Right forelimb (tissue), 1 donor: ENCODE measurements around the gene TNFRSF17.

Experiments used
- DNase-seq: peaks from one replicate; pipeline ENCODE4 v3.0.0-alpha.2; 2018

TNFRSF17 gene

DNA sequence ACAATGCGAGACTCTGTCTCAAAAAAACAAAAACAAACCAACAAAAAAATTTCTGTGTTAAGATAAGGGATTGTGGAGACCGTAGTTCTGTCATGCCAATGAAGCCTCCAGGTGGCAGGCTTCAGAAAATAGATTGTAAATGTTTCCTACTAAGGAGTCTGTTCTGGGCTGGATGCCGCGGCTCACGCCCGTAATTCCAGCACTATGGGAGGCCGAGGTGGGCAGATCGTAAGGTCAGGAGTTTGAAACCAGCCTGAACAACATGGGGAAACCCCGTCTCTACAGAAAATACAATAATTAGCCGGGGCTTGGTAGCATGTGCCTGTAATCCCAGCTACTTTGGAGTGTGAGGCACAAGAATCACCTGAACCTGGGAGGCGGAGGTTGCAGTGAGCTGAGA is 7.1 kb downstream of the TNFRSF17 start:
- no peak for DNase-seq

DNA sequence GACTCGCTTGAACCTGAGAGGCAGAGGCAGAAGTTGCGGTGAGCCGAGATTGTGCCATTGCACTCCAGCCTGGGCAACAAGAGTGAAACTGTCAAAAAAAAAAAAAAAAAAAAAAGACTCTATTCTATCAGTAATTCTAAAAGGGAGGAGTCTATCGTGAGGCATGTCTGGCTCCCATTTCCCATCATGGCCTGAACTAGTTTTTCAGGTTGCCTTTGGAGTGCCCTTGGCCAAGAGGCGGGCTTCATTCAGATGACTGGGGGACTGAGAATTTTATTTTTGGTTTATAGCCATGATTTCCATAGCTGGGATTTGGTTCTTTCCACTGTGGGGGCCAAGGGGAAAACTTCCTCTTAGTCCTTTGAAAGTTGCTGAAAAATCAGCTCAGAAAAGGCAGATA is 8.1 kb downstream of the TNFRSF17 start:
- no peak for DNase-seq

DNA sequence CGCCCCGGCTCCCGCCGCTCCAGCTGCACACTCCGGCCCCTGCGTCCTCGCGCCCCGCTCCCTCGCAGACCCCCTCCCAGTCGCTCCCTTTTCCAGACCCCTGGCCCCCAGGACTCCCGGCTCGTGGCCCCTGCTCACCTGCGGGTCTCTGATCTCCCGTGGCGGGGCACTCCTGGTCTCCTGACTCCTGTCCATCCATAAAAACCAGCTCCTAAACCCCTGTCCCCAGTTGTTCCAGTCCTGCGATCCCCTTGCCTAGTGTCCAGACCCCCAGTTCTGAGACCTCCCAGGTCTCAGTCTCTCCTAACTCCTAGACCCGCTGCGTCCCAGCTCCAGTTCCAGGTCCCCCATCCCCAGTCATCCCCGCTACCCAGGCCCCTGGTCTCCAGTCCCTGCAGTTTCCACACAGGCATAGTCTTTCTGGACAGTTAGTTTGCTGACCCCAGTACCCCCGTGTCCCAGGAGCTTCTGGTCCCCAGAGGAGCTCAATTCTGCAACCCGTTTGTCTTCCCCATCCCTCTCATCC is 11.9 kb downstream of the TNFRSF17 start:
- DNase-seq: no peak

DNA sequence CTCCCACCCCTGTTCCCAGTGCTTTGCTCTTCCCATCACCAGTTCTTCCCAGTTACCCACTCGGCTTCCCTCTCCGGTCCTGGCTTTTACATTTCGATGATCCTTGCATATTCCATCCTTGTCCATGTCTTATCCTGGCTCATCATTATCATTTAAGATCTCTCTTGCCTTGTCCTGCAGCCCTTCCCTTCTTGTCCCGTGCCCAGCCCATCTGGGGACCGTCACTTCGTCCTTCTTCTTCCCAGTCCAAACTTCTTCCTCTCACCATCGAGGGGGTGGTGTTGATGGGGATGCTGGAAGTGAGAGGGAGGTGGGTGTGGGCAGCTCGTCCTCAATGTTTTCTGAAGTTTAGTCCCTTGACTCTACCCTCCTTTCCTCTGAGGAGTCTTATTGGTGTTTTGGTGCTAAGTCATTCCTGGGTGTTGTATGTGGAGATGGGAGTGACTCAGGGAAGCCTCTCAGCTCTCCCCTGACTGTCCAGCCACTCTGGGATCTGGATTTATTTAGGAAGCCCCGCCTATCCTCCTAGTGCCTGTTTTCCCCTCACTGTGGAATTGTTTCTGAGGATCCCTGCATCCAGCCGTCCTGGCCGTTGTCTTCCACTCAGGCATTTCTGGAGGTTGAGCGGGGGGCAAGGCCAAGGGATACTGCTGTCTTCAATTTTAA is 12.5 kb downstream of the TNFRSF17 start:
- DNase-seq: no peak

DNA sequence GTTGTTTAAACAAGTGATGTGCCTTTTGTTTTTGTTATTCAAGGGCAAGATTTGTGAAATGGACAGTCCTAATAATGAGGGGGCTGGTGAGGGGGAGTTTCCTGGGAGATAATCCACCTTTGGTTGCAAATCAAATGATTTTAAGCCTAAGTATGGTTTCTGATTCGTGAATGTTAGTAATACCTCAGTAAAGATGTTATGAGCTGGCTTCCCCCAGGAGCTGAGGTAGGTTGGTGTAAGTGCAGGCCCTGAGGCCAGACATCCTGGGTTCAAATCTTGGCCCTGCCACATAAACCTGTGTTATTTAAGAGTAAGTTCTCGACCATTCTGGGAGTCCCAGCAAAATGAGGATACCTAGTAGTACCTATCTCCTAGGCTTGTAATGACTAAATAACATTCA is 13.1 kb downstream of the TNFRSF17 start:
- no peak for DNase-seq

DNA sequence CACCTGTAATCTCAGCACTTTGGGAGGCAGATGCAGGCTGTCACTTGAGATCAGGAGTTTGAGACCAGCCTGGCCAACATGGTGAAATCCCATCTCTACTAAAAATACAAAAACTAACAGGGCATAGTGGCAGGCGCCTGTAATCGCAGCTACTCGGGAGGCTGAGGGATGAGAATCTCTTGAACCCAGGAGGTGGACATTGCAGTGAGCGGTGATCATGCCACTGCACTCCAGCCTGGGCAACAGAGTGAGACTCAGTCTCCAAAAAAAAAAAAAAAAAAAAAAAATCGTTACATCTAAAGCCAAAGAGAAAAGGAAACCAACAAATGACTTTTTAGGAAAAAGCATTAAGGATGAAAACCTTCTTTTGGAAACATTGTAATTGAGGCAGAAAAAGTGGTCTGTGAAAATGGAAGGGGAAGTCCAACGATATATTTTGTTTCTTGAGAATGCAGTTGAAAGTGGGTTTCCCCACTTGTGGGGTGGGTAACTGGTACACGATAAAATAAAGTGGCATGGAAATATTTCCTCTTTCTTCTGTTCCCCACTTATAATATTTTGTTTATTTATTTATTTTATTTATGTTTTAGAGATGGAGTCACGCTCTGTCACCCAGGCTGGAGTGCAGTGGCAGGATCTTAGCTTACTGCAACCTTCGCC is 14.1 kb downstream of the TNFRSF17 start:
- no peak for DNase-seq

DNA sequence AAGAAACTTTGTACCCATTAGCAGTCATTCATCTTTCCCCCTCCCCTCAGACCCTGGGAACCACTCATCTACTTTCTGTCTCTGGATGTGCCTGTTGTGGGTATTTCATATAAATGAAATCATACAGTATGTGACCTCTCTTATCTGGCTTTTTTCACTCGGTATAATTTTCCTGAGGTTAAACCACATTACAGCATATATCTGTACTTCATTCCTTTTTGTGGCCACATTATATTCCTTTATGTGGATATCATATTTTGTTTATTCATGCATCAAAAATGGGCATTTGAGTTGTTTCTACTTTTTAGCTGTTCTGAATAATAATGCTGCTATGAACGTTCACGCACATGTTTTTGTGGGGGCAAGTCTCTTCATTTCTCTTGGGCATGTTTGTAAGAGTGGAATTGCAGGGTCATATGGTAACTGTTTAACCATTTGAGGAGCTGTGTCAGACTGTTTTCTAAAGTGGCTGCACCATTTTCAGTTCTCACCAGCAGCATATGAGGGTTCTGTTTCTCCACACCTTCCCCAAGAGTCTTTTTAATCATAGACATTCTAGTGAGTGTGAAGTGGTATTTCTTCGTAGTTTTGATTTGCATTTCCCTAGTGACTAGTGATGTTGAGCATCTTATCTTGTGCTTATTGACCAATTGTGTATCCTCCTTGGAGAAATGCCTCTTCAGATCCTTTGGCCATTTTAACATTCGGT is 15.3 kb downstream of the TNFRSF17 start:
- DNase-seq: no peak

DNA sequence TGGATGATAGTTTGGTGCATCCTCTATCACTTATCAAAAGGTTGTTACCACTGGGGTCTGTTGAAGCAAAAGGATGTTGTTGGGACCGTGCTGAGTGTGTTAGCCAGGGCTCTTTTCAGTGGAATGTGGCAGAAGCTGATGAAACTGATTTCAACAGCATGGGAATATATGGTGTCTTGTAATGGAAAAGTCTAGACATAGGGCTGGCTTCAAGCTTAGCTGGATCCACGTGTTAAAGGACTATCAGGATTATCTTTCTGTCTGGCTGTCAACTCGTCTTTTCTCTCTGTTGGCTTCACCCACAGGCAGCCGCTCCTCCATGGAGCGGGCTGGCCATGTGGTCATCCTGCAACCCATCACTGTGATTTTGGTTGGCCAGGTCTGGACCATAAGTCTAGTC is 20.2 kb downstream of the TNFRSF17 start:
- no peak for DNase-seq

DNA sequence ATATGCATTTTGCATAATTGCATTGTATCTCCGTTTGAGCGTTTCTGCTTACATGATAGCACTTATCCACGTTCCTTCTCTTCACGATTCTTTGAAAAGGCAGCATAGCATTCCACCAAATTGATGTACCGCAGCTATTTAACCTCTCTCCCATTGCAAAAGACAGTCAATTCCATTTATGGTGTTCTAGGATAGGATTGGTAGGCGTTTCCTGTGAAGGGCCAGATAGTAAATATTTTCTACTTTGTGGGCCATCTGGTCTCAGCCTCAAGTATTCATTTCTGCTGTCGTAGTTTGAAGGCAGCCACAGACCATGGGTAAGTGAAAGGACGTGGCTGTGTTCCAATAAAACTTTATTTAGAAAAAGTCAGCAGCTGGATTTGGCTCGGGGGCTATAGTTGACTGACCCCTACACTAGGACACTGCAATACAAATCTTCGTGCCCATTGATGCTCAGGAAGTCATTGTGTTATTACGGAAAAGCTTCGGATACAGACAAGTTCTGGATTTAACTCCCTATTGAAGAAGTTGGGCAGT is 21.6 kb downstream of the TNFRSF17 start:
- no peak for DNase-seq

DNA sequence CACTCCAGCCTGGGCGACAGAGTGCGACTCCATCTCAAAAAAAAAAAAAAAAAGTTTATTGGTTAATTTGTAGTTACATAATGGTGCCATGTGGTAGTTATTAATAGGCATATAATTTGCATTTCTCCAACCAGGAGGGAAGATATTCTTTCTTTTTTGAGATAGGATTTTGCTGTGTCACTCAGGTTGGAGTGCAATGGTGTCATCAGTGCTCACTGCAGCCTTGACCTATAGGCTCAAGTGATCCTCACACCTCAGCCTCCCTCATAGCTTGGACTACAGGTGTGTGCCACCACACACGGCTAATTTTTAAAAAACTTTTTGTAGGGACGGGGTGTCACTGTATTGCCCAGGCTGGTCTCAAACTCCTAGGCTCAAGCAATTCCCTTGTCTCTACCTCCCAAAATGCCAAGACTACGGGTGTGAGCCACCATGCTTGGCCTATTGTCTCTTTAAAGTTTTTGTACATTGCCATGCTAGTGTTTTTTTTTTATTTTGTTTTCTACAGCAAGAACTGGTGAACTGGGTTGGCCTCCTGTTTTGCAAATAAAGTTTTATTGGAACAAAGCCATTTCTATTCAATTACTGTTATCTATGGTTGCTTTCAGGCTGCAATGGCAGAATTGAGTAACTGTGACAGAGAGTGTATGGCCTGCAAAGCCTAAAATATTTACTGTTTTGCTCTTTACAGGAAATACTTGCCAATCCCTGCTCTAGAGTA is 23.4 kb downstream of the TNFRSF17 start:
- DNase-seq: no peak

DNA sequence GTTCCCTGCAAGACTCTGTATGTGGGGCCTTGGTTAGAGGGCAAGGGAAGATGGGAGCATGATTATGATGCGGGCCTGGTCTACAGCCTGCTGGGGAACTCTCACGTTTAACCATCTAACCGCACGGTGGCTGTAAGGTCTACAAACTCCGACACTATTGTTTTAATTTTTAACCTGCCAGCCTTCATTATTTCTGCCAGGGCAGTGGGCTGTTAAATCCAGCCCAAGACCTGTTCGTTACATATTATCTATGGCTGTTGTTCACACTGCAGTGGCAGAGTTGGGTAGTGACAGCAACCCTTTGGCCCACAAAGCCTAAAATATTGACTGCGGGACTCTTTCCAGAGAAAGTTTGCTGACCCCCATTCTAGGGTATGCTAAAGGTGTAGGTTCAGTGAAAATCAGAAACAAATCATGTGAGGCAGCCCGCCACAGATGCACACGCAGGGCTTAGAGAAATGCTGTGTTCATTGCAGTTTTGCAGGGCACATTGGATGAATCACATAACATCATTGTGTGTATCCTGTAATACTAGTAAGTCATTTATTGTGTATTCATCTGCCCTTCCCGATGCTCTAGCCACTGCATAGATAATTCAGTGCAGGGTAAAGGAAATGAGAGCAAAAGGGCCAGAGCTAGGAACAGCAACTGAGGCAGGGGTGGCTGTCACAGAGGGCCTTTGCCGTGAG is 25.8 kb downstream of the TNFRSF17 start:
- no peak for DNase-seq

DNA sequence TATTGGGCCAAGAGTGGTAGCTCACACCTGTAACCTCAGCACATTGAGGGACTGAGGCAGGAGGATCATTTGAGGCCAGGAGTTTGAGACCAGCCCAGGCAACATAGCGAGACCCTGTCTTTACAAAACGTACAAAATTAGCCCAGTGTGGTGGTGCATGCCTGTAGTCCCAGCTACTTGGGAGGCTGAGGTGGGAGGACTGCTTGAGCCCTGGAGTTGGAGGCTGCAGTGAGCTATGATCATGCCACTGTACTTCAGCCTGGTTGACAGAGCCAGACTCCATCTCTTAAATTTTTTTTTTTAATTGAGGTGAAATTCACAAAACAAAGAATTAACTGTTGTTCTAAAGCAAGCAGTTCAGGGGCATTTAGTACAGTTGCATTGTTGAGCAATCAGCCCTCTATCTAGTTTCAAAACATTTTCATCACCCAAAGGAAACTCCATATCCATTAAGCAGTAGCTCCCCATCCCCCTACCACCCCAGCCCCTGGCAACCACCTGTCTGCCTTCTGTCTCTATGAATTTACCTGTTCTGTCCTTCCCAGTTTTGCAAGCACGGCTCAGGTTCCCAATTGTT is 27.1 kb downstream of the TNFRSF17 start:
- DNase-seq: no peak

DNA sequence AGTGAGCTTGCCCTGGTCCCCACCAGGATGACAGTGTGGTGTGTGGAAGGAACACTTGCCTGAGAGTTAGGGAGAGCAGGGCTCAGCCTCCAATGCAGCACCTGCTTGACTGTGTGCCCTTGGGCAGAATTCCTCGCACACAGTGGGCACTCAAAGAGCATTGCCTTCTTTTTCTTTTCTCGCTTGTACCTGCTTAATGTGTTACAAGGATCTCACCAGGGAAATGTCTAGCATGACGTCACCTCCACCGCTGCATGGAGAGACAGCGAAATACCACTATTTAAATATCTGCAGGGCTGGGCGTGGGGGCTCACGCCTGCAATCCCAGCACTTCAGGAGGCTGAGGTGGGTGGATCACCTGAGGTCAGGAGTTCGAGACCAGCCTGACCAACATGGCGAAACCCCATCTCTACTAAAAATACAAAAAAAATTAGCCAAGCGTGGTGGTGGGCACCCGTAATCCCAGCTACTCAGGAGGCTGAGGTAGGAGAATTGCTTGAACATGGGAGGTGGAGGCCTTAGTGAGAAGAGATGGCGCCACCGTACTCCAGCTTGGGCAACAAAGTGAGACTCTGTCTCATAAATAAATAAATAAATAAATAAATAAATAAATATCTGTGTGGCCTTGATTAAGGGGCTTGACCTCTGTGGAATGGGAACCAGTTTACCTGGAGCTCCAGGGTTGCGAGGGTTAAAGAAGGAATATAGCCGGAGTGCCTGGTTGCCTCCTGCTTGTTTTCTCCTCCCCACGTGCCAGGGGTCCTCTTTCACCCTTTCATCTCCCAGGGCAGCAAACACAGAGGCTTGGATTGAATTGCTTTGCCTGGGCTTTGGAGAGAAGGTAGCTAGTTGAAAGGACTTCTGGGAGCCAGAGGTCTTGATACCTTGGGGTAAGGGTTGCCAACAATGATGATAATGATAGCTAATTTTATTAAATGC is 27.8 kb downstream of the TNFRSF17 start:
- no peak for DNase-seq

DNA sequence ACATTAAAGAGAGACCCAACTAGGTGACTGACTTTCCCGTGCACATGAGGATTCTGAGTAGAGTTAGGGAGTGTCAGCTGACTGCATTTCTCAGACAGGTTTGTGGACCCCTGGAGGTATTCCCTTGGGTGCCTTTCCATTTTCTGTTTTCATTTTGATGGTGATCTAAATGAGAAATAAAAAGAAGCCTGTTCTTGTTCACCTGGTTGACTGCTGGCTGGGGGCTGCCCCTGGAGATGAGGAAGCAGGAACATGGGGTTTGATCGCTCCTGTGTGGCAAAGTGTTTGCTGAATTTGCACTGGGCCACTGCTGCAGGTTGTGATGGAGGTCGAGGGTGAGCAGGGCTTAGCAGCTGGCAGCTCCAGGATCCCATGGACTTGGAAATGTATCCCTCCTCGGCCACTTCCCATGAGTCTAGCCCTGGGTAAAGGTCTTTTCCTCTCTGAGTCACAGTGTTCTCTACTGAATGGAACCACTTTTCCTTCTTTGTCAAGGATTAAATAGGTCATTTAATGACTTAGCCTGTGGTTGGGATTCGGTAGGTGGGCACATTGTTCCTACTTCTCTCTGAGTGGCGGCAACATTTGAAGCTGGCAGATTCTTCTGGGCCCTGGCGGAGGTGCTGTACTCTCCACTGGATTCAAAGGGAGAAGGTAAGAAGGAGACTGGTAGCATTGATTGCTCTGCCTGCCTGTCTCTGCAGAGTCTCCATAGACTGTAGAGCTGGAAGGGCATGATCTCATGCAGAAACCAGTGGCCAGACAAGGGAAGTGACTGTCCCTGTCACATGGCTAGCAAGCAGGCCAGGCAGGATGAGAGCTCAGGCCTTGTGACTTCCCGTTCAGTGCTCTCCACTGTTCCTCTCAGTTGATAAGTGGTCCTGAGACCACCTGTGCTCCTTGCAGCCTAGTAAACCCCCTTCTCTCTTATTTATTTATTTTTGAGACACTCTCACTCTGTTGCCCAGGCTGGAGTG is 29.4 kb downstream of the TNFRSF17 start:
- no peak for DNase-seq

DNA sequence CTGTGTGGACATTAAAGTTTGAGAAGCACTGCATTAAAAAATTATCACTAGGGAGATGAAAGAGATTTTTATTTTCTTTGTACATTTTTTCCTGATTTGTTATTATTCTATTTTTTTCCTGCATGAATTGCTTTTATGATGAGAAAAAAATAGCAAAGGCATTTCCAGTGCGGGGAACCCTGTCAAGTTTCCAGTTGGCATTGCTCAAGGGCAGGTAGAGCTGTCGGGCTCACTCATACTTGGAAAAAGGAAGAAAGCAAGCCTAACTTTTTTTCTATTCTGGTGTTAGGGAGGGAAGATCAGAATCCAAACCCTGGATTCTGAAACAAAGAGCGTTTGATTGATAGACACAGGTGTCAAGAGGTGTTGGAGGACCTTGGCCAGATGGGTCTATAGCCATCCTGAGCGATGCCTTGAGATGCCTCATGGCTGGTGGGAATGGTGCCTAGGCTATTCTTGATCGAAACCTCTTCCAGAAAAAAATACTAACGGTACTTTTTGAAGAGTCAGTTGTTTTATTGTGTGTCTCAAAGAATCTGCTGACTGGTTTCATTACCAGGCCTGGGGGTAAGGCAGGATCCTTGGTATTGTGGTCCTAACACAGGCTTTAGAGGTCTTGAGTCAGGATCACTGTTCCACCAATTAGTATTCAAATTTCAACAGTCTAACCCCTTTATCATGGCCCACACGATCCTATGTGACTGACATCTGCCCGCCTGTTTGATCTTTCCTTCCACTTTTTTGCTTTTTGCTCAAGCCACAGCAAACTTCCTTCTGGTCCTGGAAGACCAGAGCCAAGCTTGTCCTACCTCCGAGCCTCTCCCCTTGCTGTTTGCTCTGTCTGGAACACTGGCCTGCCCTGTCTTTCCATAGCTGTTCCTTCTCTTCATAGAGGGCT is 31.7 kb downstream of the TNFRSF17 start:
- DNase-seq: no peak

DNA sequence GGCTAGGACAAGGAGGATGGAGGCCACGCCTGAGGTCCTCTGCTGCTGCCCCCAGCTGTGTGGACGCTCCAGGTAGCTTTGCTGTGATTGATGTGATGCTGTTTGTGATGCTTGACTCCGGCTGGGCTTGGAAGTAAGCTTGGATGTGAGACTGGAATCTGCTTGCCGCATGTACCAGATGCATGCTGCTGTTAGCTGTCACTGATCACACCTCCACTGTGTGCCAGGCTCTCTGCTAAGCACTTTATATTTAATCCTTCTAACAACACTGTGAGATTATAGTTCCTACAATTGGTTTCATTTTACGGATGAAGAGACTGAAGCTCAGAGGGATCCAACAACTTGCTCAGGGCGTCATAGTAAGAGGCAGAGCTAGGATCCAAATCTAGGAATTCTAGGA is 35.0 kb downstream of the TNFRSF17 start:
- no peak for DNase-seq

DNA sequence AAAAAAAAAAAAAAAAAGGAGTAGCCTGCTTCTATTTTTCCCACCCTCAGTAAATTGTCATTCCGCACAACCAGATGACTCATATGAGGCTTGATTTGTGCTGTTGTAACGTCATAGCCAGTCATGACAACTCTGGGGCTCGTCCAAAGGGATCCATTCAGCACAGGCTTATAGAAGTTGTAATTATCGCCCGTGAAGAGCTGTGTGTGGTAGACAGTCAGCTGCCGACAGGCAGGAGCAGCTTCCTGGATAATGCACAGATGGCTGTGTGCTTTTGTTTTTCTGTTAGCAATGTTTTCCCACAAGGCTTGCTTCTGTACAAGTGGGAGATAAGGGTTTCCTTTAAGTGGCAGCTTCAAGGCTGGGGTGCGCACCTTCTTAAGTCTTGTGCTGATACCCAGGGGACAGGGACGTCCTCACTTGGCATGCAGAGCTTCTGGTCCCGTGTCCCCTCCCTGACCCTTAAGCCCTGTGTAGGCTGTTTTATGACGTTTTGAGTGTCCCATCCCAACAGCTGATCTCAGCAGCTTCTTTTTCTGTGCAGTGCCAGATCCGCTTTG is 37.5 kb downstream of the TNFRSF17 start:
- DNase-seq: no peak

DNA sequence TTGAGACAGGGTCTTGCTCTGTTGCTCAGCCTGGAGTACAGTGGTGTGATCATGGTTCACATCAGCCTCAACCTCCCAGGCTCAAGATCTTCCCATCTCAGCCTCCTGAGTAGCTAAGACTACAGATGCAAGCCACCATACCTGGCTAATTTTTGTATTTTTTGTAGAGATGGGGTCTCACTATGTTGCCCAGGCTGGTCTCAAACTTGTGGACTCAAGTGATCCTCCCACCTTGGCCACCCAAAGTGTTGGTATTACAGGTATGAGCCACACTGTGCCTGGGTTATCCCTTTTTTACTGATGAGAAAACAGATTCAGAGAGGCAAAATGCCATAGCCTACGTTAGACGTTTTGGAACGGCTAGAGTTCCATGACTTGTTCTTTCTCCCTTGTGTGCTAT is 41.6 kb downstream of the TNFRSF17 start:
- no peak for DNase-seq
